ENCODE results near the gene RHBDL2.

DNA sequence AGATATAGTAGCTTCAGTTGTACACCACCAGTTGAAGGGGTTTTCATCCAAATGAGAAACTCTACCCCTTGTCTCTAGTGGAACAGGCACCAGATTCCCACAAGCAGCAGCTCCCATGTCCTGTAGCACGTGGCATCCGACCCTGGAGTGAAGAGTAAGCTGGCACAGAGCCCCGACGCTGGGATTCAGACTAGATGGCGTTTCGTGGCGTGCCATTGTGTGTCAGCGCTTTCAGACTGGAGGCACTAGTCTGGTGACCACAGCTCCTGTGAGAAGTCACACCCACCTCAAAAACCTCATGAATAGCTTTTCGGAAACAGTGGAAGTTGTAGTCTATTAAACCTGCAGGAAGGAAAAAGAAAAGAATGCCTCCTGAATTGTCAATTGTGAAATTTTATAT lies 102.3 kb downstream of the RHBDL2 start:
- no peak for TF ChIP-seq CREM (IDR thresholded peaks at IDR 0.05)
- TF ChIP-seq CREM (CRISPR knock-in tag; IDR thresholded peaks at IDR 0.05): no peak
- TF ChIP-seq, protein P1, sequence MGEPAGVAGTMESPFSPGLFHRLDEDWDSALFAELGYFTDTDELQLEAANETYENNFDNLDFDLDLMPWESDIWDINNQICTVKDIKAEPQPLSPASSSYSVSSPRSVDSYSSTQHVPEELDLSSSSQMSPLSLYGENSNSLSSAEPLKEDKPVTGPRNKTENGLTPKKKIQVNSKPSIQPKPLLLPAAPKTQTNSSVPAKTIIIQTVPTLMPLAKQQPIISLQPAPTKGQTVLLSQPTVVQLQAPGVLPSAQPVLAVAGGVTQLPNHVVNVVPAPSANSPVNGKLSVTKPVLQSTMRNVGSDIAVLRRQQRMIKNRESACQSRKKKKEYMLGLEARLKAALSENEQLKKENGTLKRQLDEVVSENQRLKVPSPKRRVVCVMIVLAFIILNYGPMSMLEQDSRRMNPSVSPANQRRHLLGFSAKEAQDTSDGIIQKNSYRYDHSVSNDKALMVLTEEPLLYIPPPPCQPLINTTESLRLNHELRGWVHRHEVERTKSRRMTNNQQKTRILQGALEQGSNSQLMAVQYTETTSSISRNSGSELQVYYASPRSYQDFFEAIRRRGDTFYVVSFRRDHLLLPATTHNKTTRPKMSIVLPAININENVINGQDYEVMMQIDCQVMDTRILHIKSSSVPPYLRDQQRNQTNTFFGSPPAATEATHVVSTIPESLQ (CRISPR knock-in tag; conservative IDR thresholded peaks at IDR 0.05): no peak
- TF ChIP-seq NFRKB (IDR thresholded peaks at IDR 0.05): no peak
- no peak for TF ChIP-seq POLR2A (IDR thresholded peaks at IDR 0.05; ENCODE audit: insufficient read depth in 1 of 2, low read depth in 2 of 2, low read length in 2 of 2)
- no peak for TF ChIP-seq MAZ (IDR thresholded peaks at IDR 0.05; ENCODE audit: borderline replicate concordance, low read depth, low read length)
- TF ChIP-seq MAZ (CRISPR knock-in tag; IDR thresholded peaks at IDR 0.05; ENCODE audit: low read depth): no peak
- TF ChIP-seq ZNF773 (CRISPR knock-in tag; IDR thresholded peaks at IDR 0.05; ENCODE audit: borderline replicate concordance): no peak
- no peak for TF ChIP-seq ZBTB20 (CRISPR knock-in tag; IDR thresholded peaks at IDR 0.05; ENCODE audit: borderline replicate concordance, low read depth)
- no peak for TF ChIP-seq RORA (CRISPR knock-in tag; IDR thresholded peaks at IDR 0.05)
- no peak for TF ChIP-seq ZNF292 (CRISPR knock-in tag; IDR thresholded peaks at IDR 0.05; ENCODE audit: borderline replicate concordance, low read depth)
- TF ChIP-seq, protein P2, sequence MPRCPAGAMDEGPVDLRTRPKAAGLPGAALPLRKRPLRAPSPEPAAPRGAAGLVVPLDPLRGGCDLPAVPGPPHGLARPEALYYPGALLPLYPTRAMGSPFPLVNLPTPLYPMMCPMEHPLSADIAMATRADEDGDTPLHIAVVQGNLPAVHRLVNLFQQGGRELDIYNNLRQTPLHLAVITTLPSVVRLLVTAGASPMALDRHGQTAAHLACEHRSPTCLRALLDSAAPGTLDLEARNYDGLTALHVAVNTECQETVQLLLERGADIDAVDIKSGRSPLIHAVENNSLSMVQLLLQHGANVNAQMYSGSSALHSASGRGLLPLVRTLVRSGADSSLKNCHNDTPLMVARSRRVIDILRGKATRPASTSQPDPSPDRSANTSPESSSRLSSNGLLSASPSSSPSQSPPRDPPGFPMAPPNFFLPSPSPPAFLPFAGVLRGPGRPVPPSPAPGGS (CRISPR knock-in tag; IDR thresholded peaks at IDR 0.05): no peak
- no peak for TF ChIP-seq HNRNPK (IDR thresholded peaks at IDR 0.05; ENCODE audit: low read depth, low read length, poor library complexity, severe bottlenecking)
- TF ChIP-seq ZNF274 (CRISPR knock-in tag; IDR thresholded peaks at IDR 0.05): no peak
- no peak for TF ChIP-seq SETDB1 (CRISPR knock-in tag; IDR thresholded peaks at IDR 0.05; ENCODE audit: borderline replicate concordance)
- TF ChIP-seq, protein P3, sequence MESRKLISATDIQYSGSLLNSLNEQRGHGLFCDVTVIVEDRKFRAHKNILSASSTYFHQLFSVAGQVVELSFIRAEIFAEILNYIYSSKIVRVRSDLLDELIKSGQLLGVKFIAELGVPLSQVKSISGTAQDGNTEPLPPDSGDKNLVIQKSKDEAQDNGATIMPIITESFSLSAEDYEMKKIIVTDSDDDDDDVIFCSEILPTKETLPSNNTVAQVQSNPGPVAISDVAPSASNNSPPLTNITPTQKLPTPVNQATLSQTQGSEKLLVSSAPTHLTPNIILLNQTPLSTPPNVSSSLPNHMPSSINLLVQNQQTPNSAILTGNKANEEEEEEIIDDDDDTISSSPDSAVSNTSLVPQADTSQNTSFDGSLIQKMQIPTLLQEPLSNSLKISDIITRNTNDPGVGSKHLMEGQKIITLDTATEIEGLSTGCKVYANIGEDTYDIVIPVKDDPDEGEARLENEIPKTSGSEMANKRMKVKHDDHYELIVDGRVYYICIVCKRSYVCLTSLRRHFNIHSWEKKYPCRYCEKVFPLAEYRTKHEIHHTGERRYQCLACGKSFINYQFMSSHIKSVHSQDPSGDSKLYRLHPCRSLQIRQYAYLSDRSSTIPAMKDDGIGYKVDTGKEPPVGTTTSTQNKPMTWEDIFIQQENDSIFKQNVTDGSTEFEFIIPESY (CRISPR knock-in tag; IDR thresholded peaks at IDR 0.05): no peak
